Measurements from ENCODE around the gene TMEM205.
"Not testable (repeated sequence)": the region's sequence is repeated elsewhere in the genome, so short reads cannot be mapped to it uniquely, and the experiment has no call there.

The TMEM205 gene

GRCh38 chr19:11321191-11322126, 24.6 kb downstream of the TMEM205 start:
- POLR2A ChIA-PET = interaction anchor here (2.0 to 2.8 kb wide), 2 partner anchors 25 to 53 kb away, joined by 10 to 13 read pairs; partner anchors contain the start of genes CCDC159, SWSAP1 and TMEM205

GRCh38 chr19:11320278-11320995, 25.6 kb downstream of the TMEM205 start:
- POLR2A ChIA-PET; DNase-seq (ENCODE audit: extremely low spot score): not testable (repeated sequence)
- CTCF ChIA-PET = interaction anchor here (0.7 kb wide), 1 partner anchor 61 kb away, joined by 3 read pairs; no protein-coding TSS in a partner anchor

More at GRCh38 chr19:11321191-11322126, 24.6 kb downstream of the TMEM205 start:
- no peak for DNase-seq (ENCODE audit: extremely low spot score)
- no peak for TF ChIP-seq SP1 (IDR thresholded peaks at IDR 0.05)
- no peak for TF ChIP-seq HDGF (IDR thresholded peaks at IDR 0.05; ENCODE audit: borderline replicate concordance)
- no peak for TF ChIP-seq NFRKB (IDR thresholded peaks at IDR 0.05)
- no peak for TF ChIP-seq CTBP1 (IDR thresholded peaks at IDR 0.05; ENCODE audit: borderline replicate concordance)
- no peak for TF ChIP-seq FOXM1 (IDR thresholded peaks at IDR 0.05; ENCODE audit: borderline replicate concordance)
- CTCF ChIA-PET = interaction anchor here (1.0 kb wide), 1 partner anchor 23 kb away, joined by 4 read pairs; no protein-coding TSS in a partner anchor

GRCh38 chr19:11306337-11306736, 39.7 kb downstream of the TMEM205 start:
- no peak for TF ChIP-seq NFRKB (IDR thresholded peaks at IDR 0.05)
- no peak for TF ChIP-seq LEF1 (IDR thresholded peaks at IDR 0.05; ENCODE audit: borderline replicate concordance)
- TF ChIP-seq SUZ12 (IDR thresholded peaks at IDR 0.05) = no peak
- ChIA-PET POLR2A (no interaction called here), CTCF (interaction anchor here (0.6 kb wide), 1 partner anchor 51 kb away, joined by 3 read pairs; no protein-coding TSS in a partner anchor)
- DNase-seq (ENCODE audit: extremely low spot score) = no peak

DNA sequence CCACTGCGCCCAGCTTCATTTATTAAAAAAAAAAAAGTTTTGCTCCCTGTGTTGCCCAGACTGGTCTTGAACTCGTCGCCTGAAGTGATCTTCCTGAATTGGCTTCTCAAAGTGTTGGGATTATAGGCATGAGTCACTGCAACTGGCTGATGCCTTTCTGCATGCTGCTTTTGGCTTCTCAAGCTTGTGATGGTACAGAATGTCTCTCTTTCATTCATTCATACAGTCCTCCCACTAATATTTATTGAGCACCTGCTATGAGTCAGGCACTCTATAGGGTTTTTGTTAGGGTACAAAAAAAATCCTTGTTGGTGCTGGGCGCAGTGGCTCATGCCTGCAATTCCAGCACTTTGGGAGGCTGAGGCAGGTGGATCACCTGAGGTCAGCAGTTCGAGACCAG, 41.1 kb downstream of the TMEM205 start:
- TF ChIP-seq BHLHE40 (IDR thresholded peaks at IDR 0.05; ENCODE audit: borderline replicate concordance) (no peak), ELF4 (IDR thresholded peaks at IDR 0.05) (no peak), NFRKB (IDR thresholded peaks at IDR 0.05) (no peak), PKNOX1 (IDR thresholded peaks at IDR 0.05) (no peak), FOXK2 (IDR thresholded peaks at IDR 0.05) (no peak)
- DNase-seq (ENCODE audit: extremely low spot score) = no peak
- CTCF ChIA-PET = no interaction called here
- POLR2A ChIA-PET = interaction anchor here (1.2 kb wide), 1 partner anchor 41 kb away, joined by 4 read pairs; the partner anchor contains the start of genes CCDC159 and TMEM205

DNA sequence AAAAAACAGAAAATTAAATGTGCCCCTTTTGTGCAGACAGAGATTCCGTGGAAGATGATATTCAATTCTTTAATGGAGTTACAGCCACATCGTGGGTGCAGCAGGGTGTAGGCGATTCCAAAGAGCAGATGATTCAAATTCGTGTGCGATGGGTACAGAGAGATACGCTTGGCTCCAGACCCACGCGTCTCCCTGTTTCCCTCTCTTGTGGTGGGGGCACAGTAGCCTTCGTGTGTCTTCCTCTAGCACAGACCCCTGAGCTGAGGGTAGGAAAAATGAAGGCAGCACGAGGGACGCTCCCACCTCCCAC, 45.3 kb downstream of the TMEM205 start:
- CTCF ChIA-PET = no interaction called here
- POLR2A ChIA-PET = no interaction called here
- no peak for DNase-seq (ENCODE audit: extremely low spot score)
- TF ChIP-seq L3MBTL2 (conservative IDR thresholded peaks at IDR 0.05) (no peak), SUZ12 (IDR thresholded peaks at IDR 0.05) (no peak), CTBP1 (IDR thresholded peaks at IDR 0.05; ENCODE audit: borderline replicate concordance) (no peak), TARDBP (IDR thresholded peaks at IDR 0.05) (no peak), PKNOX1 (IDR thresholded peaks at IDR 0.05) (no peak), FOXK2 (IDR thresholded peaks at IDR 0.05) (no peak), FOXA1 (IDR thresholded peaks at IDR 0.05) (no peak), BHLHE40 (IDR thresholded peaks at IDR 0.05; ENCODE audit: borderline replicate concordance) (no peak), SP1 (IDR thresholded peaks at IDR 0.05) (no peak), HDGF (IDR thresholded peaks at IDR 0.05; ENCODE audit: borderline replicate concordance) (no peak), FOXM1 (IDR thresholded peaks at IDR 0.05; ENCODE audit: borderline replicate concordance) (no peak), NFRKB (IDR thresholded peaks at IDR 0.05) (no peak), ARNT (IDR thresholded peaks at IDR 0.05) (no peak), ELF4 (IDR thresholded peaks at IDR 0.05) (no peak), ZNF384 (IDR thresholded peaks at IDR 0.05) (no peak), LEF1 (IDR thresholded peaks at IDR 0.05; ENCODE audit: borderline replicate concordance) (no peak)

DNA sequence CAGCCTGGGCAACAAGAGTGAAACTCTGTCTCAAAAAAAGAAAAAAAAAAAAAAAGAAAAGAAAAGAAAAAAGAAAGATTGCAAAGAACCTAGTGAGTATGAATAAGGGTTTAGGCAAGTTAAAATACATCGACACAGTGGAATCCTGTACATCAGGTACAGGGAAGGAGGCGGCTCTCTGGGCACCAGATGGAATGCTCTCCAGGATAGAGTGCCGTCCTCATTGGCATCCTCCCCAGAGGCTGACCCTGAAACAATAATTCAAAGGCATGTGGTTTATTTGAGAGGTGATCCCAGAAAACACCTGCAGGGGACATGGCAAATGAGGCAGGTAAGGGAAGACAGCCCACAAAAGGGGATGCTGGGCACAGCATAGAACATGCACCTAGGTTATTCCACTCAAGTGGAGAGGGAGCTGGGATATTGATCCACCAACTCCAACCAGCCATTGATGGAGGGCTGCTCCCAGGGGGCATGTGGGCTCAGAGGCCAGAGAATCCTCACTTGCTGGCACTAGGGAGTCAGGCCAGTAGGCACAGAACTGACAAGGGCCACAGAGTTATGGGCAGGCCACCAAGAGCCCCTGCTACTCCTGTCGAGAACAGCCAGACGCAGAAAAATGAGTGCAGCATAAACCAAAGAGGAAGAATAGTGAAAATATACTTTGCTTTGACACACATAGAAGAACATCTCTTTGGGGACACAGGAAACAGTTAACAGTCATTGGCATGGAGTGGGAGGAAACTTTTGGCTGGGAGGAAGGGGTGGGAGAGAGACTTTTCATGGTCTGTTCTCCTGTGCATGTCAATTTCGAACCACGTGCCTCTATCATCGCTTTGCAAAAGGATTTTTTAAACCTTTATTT, 45.9 kb downstream of the TMEM205 start:
- CTCF ChIA-PET = no interaction called here
- no peak for DNase-seq (ENCODE audit: extremely low spot score)
- POLR2A ChIA-PET = no interaction called here
- TF ChIP-seq CTBP1 (IDR thresholded peaks at IDR 0.05; ENCODE audit: borderline replicate concordance) = no peak
- no peak for TF ChIP-seq NFRKB (IDR thresholded peaks at IDR 0.05)
- no peak for TF ChIP-seq SUZ12 (IDR thresholded peaks at IDR 0.05)
- TF ChIP-seq PKNOX1 (IDR thresholded peaks at IDR 0.05) = no peak
- TF ChIP-seq SP1 (IDR thresholded peaks at IDR 0.05) = no peak
- no peak for TF ChIP-seq FOXA1 (IDR thresholded peaks at IDR 0.05)
- TF ChIP-seq ELF4 (IDR thresholded peaks at IDR 0.05) = no peak

Data from HEK293T (cell line).